AG09319 (cell line): ENCODE measurements around the gene HMGN3.

ENCODE experiments used
- DNase-seq: peaks from one replicate; pipeline ENCODE4 v3.0.0-alpha.2; 2010; ENCODE audit warnings: low read depth; ENCODE audit errors: extremely low read depth
- TF ChIP-seq, protein P1 (sequence below): IDR thresholded peaks from 2 replicates; pipeline ENCODE4 v1.5.1; 2011; ENCODE audit warnings: low read depth, mild to moderate bottlenecking, inconsistent platforms, low read length, moderate library complexity

The HMGN3 gene

GRCh38 chr6:79201143-79201542 is 33.3 kb downstream of the HMGN3 start:
- no peak for DNase-seq

DNA sequence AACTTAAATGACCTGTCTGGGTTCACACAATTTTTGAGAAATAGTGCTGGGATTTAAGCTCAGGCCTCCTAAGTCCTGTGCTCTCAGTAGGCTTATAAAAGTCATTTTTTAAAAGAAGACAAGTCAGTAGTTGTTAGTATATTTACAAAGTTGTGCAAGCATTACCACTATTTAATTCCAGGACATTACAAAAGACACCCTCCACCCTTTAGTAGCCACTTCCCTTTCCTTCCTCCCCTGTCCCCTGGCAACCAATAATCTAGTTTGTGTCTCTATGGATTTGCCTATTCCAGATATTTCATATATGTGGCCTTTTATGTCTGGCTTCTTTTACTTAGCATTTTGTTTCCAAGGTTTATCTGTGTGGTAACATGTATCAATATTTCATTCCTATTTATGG is 37.6 kb downstream of the HMGN3 start:
- DNase-seq = no peak
- TF ChIP-seq, protein P1, sequence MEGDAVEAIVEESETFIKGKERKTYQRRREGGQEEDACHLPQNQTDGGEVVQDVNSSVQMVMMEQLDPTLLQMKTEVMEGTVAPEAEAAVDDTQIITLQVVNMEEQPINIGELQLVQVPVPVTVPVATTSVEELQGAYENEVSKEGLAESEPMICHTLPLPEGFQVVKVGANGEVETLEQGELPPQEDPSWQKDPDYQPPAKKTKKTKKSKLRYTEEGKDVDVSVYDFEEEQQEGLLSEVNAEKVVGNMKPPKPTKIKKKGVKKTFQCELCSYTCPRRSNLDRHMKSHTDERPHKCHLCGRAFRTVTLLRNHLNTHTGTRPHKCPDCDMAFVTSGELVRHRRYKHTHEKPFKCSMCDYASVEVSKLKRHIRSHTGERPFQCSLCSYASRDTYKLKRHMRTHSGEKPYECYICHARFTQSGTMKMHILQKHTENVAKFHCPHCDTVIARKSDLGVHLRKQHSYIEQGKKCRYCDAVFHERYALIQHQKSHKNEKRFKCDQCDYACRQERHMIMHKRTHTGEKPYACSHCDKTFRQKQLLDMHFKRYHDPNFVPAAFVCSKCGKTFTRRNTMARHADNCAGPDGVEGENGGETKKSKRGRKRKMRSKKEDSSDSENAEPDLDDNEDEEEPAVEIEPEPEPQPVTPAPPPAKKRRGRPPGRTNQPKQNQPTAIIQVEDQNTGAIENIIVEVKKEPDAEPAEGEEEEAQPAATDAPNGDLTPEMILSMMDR = no peak

More at GRCh38 chr6:79201143-79201542, 33.3 kb downstream of the HMGN3 start:
- TF ChIP-seq, protein P1 = no peak

DNA sequence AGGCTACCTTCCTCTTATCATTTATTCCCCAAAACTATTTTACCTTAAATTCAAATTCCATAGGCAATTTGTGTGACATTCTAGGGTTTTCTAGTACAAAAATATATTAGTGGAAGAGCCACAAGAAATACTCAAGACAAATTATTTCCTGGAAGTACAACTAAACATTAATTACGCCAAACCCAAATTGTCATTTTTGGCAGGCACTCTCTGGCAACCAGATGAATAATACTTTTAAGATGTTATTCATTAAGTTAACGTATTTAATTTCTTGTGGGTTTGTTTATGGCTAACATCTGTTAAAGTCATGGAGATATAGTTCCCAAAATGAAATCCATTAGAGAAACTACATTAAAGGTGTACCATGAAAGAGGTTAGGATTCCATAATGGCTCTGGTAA is 40.5 kb downstream of the HMGN3 start:
- TF ChIP-seq, protein P1 = no peak
- DNase-seq = no peak

DNA sequence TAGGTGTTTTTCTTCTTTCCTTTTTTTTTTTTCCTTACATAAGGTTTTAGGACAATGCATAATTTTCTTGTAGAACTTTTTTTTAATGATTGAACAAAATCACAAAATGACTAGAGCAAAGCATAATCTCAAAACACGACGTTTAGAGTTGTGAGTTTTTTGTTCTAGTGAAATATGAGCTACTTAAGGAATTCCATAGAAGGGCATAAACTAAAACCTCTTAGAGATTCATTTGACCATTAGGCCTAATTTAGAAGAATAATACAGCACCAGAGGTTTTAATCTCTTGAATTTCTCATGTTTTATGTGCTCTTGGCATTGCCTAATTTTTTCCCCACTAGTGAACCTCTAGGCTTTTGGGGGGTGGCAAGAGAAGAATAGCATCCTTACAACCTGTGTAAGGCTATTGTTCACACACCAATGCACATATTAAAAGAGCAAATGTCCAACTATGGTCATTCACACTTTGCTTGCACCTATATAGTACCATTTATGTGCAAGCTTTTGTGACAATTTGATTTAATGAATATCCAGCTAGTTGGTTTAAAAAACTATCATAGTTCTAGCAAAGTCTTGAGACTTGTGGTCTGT is 44.6 kb downstream of the HMGN3 start:
- no peak for DNase-seq
- TF ChIP-seq, protein P1 = no peak

GRCh38 chr6:79188885-79189480 is 45.5 kb downstream of the HMGN3 start:
- TF ChIP-seq, protein P1 = no peak
- DNase-seq = no peak

DNA sequence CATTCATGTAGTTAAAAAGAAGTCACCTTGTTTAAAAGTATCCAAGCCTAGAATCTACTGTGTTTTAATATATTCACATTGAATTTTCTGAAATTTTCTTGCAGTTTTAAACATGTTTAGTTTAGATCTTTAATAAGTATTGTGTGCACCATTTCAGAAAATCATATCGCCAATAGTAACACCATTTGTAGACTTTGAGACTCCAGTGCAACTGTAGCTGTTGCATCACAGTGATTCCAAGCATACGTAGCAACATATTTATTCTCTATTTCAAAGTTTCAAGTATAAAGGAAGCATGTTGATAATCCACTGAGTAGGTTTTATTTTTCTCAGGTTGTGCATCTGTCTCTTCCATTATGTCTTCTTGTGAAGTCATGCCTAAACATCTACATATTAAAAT is 46.4 kb downstream of the HMGN3 start:
- DNase-seq = no peak
- TF ChIP-seq, protein P1 = no peak

GRCh38 chr6:79186564-79186963 is 47.9 kb downstream of the HMGN3 start:
- TF ChIP-seq, protein P1 = peak; percentile 18
- DNase-seq = no peak
